HG03103 (cell line): ENCODE measurements around the gene ALLC.

Experiments used
- ATAC-seq: cut with Tn5 transposase; IDR thresholded peaks from one replicate; pipeline ENCODE4 v1.9.1; 2021; ENCODE audit warnings: low read depth; ENCODE audit not compliant: unreplicated experiment

ALLC gene

GRCh38 chr2:3742743-3743508 is 84.9 kb downstream of the ALLC start:
- no peak for ATAC-seq

- no peak for ATAC-seq
These were observed 86.1 kb downstream of the ALLC start for GRCh38 chr2:3743951-3744555.

GRCh38 chr2:3745920-3746319 is 87.9 kb downstream of the ALLC start:
- no peak for ATAC-seq

DNA sequence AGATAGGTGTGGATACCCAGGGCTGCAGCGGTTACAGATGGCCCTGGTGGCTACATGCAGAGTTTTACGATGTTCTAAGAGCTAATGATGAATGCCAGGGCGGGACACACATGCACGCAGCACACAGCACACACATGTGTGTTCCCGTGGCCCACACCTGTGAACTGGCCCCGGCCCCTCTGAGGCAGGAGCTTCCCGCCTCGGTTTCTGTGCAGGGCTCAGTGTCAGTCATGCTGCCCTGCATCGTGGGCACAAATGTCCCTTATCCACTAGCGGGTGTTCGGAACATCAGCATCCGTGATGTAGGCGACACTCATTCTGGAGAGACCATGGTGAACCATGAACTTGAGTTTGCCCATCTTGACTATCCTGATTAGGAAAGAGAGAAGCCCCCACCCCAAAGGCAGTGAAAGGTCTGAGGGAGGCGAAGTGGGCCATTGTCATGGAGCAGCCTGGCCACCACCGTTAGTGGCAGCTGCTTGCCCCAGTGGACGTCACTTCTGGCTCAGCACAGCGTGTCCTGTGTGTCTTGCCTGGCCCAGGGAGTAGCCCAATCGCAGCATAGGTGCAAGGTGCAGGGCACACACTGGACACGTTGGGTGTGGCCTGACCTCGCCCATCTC is 89.1 kb downstream of the ALLC start:
- no peak for ATAC-seq

- ATAC-seq, result no peak
These were observed 89.8 kb downstream of the ALLC start for GRCh38 chr2:3747826-3748225.

DNA sequence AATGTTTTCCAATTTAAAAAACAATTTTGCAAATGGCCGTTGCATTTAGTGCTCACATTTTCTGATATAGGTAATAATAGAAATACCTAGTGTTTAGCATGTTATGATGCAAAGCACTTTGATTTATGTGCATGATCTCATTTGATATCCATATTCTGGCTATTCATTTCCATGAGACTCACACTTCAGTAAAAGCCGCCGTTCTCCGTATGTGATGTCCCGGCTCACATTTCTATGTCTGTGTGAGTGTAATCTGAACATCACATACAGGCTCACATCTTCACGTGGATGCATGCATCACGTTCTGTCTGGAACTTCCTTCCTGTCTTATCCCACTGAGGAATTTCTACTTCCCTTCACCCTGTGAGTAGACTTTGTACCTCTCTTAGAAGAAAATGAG is 91.2 kb downstream of the ALLC start:
- ATAC-seq, result no peak

- ATAC-seq, result no peak
These were observed 93.3 kb downstream of the ALLC start for GRCh38 chr2:3751251-3751650.

DNA sequence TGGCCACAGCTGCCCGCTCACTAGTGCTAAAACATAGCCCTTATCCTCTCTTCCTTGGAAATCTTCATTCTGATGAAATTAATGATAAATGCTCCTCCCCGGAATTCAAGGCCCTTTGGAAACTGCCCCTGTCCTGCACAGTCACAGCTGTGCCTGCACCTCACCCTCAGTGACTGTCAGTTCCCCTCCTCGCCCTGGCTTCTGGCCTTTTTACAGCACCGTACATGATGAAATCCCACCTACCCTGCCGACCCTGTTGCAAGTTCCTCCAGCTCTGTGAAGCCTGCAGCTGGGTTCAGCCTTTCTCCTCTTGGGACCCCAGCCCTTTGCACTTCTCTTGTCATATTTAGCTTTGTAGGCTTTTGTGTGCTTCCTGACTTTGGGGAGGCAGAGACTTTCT is 93.8 kb downstream of the ALLC start:
- ATAC-seq, result no peak
